Heart left ventricle (tissue), 13 donors: ENCODE data around the gene XG.

Experiments used
- CTCF ChIP-seq, 12 donors: fragments of 200-600 bp; sonication (generic) in 4 of 12; IDR thresholded peaks; one replicate each; pipeline versions ENCODE4 v1.5.0 to v1.8.0; 2018 to 2022; ENCODE audit warnings: antibody characterized with exemption in 12 of 12, mild to moderate bottlenecking in 5 of 12
- POLR2A ChIP-seq, 2 donors: fragments of 450-650 bp; IDR thresholded peaks; one replicate each; pipeline ENCODE4 v1.6.1; 2017; ENCODE audit warnings: antibody characterized with exemption in 2 of 2, mild to moderate bottlenecking in 2 of 2, moderate library complexity in 2 of 2
- donor health status: ischemic (EF 13 %, LVEDD 7.1; RV severe dilation, severe dysfunction).
- donor health status: DM: no; HTN: yes; CAD: no.
- donor health status: DM: no; HTN: no; CAD: no.
- donor health status: ischemic (EF 25% LVEDD 6.9; RV normal size, moderate dysfunction).
- donor health status: ischemic (EF 25% LVEDD 5.7; RV mildly dilated, moderate dysfunction).
- donor health status: ischemic (EF 35%, LVEDD 5.7; RV mildly dilated, moderate dysfunction).
- donor health status: nonischemic (EF 11% LVEDD 7.7; RV severe dilation, severe dysfunction).
- donor health status: DM: yes; HTN: yes; CAD: no.
- donor health status: PGD.
- donor health status: ischemic (EF 29% LVEDD 5.4; RV normal size, mild dysfunction).
- donor health status: nonischemic (EF 23%, LVEDD 6.1; RV moderate dilation, normal function).

- TF ChIP-seq CTCF (IDR thresholded peaks at IDR 0.05), result no peak
- TF ChIP-seq POLR2A (IDR thresholded peaks at IDR 0.05), result no peak
Measured at GRCh38 chrX:2837961-2838360, 86.1 kb downstream of the XG start.
